GM12878 (cell line): ENCODE measurements around the gene DUOX1.

Source experiments
- ATF7 ChIP-seq: fragments of 450-650 bp; IDR thresholded peaks from 2 replicates; pipeline ENCODE4 v1.6.1; 2016; ENCODE audit warnings: low read depth, mild to moderate bottlenecking
- BCLAF1 ChIP-seq: fragments of 450-650 bp; IDR thresholded peaks from 2 replicates; pipeline ENCODE4 v1.6.1; 2017; ENCODE audit warnings: antibody characterized with exemption, mild to moderate bottlenecking, moderate library complexity
- CBX3 ChIP-seq: fragments of 200-600 bp; sonication (generic); IDR thresholded peaks from 2 replicates; pipeline ENCODE4 v1.6.1; 2016; ENCODE audit warnings: low read depth, borderline replicate concordance
- CEBPZ ChIP-seq: fragments of 150-350 bp; IDR thresholded peaks from 2 replicates; pipeline ENCODE4 v1.6.1; 2016; ENCODE audit warnings: low read depth, low read length
- CREB1 ChIP-seq: IDR thresholded peaks from 2 replicates; pipeline ENCODE4 v1.6.1; 2012; ENCODE audit warnings: low read depth, mild to moderate bottlenecking, inconsistent platforms
- CTCF ChIP-seq, 3 experiments: IDR thresholded peaks in 2 of 3; conservative IDR thresholded peaks in 1 of 3; 2 replicates each; pipeline ENCODE4 v1.5.1; 2011; ENCODE audit warnings: low read depth in 3 of 3, low read length in 3 of 3, mild to moderate bottlenecking in 3 of 3, control low read depth in 2 of 3, moderate library complexity in 2 of 3, inconsistent platforms in 1 of 3, mixed read lengths in 1 of 3; ENCODE audit not compliant: control insufficient read depth in 2 of 3, insufficient read depth in 1 of 3; ENCODE audit errors: extremely low read depth in 1 of 3
- EGR1 ChIP-seq, 2 experiments: IDR thresholded peaks; 1 replicate in 1 of 2; 2 replicates in 1 of 2; pipeline ENCODE4 v1.6.1; 2011 to 2012; ENCODE audit warnings: low read depth in 2 of 2, low read length in 2 of 2, borderline replicate concordance in 1 of 2, mild to moderate bottlenecking in 1 of 2, moderate library complexity in 1 of 2
- EP300 ChIP-seq, 2 experiments: fragments of 150-350 bp in 1 of 2; IDR thresholded peaks; 2 replicates each; pipeline ENCODE4 v1.6.1; 2011 to 2012; ENCODE audit warnings: low read depth in 2 of 2, low read length in 2 of 2, borderline replicate concordance in 1 of 2, improper control_type of control experiment in 1 of 2, inconsistent platforms in 1 of 2; ENCODE audit not compliant: control insufficient read depth in 1 of 2
- EZH2 ChIP-seq: IDR thresholded peaks from 2 replicates; pipeline ENCODE4 v1.6.1; 2012; ENCODE audit warnings: low read depth, mild to moderate bottlenecking, control low read depth, inconsistent platforms, low read length, borderline replicate concordance; ENCODE audit not compliant: control insufficient read depth
- POLR2AphosphoS5 ChIP-seq: IDR thresholded peaks from 2 replicates; pipeline ENCODE4 v1.6.1; 2011; ENCODE audit warnings: mild to moderate bottlenecking, low read length, inconsistent platforms
- RAD21 ChIP-seq: IDR thresholded peaks from 2 replicates; pipeline ENCODE4 v1.6.1; 2011; ENCODE audit warnings: mild to moderate bottlenecking, low read depth, low read length, moderate library complexity; ENCODE audit not compliant: insufficient read depth
- SMC3 ChIP-seq: IDR thresholded peaks from 2 replicates; pipeline ENCODE4 v1.6.1; 2011; ENCODE audit warnings: low read length, improper control_type of control experiment, borderline replicate concordance
- TBL1XR1 ChIP-seq: IDR thresholded peaks from 2 replicates; pipeline ENCODE4 v1.6.1; 2012; ENCODE audit warnings: low read depth, low read length, improper control_type of control experiment
- TCF12 ChIP-seq: IDR thresholded peaks from 2 replicates; pipeline ENCODE4 v1.6.1; 2011; ENCODE audit warnings: low read depth, mild to moderate bottlenecking, low read length

GRCh38 chr15:45157974-45158373 is 28.2 kb downstream of the DUOX1 start:
- TF ChIP-seq POLR2AphosphoS5 (no peak), SMC3 (no peak), EZH2 (no peak), CTCF (IDR thresholded peaks at IDR 0.05 in 2 of 3, conservative IDR thresholded peaks at IDR 0.05 in 1 of 3; ENCODE audit: control insufficient read depth in 2 of 3, extremely low read depth in 1 of 3, insufficient read depth in 1 of 3, low read depth in 3 of 3, low read length in 3 of 3) (no peak), CEBPZ (no peak), TCF12 (no peak), EP300 (IDR thresholded peaks at IDR 0.05; ENCODE audit: borderline replicate concordance in 1 of 2, control insufficient read depth in 1 of 2, low read depth in 2 of 2, low read length in 2 of 2) (no peak), BCLAF1 (no peak), CREB1 (no peak), ATF7 (peak; percentile 72), CBX3 (no peak), EGR1 (IDR thresholded peaks at IDR 0.05; ENCODE audit: borderline replicate concordance in 1 of 2, low read depth in 2 of 2, low read length in 2 of 2) (no peak), RAD21 (no peak), TBL1XR1 (no peak)
